IPS-18a (cell line): ENCODE data around the gene IFIH1.
A peak's percentile ranks its signal among the peaks of the same experiment; 100 is the strongest.

ENCODE experiments used
- H3K27ac ChIP-seq: one replicate; pipeline ENCODE4 v1.5.1; 2013; ENCODE audit warnings: low read length
- H3K27me3 ChIP-seq: one replicate; pipeline ENCODE4 v1.6.1; 2013; ENCODE audit warnings: mild to moderate bottlenecking, low read length; ENCODE audit not compliant: control insufficient read depth, insufficient read depth
- H3K36me3 ChIP-seq: one replicate; pipeline ENCODE4 v1.6.1; 2013; ENCODE audit warnings: low read depth, low read length; ENCODE audit not compliant: control insufficient read depth
- H3K4me1 ChIP-seq: one replicate; pipeline ENCODE4 v1.6.1; 2013; ENCODE audit warnings: low read depth, low read length; ENCODE audit not compliant: control insufficient read depth
- H3K4me3 ChIP-seq: one replicate; pipeline ENCODE4 v1.5.1; 2013; ENCODE audit warnings: low read length
- H3K9ac ChIP-seq: one replicate; pipeline ENCODE4 v1.6.1; 2013; ENCODE audit warnings: mild to moderate bottlenecking, low read length, moderate library complexity
- H3K9me3 ChIP-seq: one replicate; pipeline ENCODE4 v1.6.1; 2013; ENCODE audit warnings: low read depth, low read length; ENCODE audit not compliant: control insufficient read depth

Gene IFIH1

DNA sequence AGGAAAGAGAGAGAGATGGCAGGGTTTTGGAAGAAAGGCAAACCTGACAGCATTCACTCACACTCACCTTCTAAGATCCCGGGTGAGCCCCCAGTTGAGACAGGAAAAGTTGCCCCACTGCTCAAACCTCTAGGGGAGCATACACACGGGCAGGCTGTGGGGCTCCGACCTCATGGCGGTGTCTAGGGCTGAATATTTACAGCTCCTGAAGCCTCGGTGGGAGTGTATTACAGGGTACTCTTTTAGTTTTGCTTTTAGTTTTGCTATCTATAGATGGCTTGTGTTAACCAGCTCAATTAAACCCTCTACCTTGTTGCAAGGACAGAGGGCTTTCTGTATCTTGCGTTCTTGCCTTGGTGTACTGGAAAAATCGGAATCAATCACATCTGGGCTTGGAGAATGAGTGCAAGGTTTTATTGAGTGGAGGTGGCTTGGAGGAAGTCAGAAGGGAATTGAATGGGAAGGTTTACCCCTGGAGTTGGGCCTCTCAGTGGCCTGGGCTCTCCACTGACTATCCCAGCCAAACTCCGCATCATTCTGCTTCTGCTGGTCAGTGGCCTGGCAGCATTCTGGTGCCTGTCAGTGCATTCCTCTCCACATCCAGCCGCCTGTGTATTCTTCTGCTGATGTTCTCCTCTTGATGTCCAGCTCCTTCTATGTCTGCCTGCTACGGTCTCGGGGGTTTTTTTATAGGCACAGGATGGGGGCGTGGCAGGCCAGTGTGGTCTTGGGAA is 10.1 kb upstream of the IFIH1 start:
- H3K4me3 ChIP-seq: no peak overlapping the region
- no peak overlapping the region for H3K27ac ChIP-seq
- H3K9me3 ChIP-seq: no peaks in the 10 kb centered on the region
- no peak overlapping the region for H3K9ac ChIP-seq
- no peaks in the 10 kb centered on the region for H3K4me1 ChIP-seq
- H3K27me3 ChIP-seq: no peaks in the 10 kb centered on the region
- H3K36me3 ChIP-seq: no peaks in the 10 kb centered on the region

DNA sequence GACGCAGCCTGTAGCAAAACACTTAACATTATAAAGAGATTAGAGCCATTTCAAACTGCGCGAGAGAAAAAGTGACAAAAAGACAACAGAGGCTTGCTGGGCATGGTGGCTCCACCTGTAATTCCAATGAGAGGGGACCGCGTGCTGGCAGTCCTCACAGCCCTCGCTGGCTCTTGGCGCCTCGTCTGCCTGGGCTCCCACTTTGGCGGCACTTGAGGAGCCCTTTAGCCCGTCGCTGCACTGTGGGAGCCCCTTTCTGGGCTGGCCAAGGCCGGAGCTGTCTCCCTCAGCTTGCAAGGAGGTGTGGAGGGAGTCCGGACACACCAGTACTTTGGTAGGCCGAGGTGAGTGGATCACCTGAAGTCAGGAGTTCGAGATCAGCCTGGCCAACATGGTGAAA is 9.3 kb upstream of the IFIH1 start:
- no peaks in the 10 kb centered on the region for H3K36me3 ChIP-seq
- H3K27me3 ChIP-seq: no peaks in the 10 kb centered on the region
- no peak overlapping the region for H3K9ac ChIP-seq
- no peak overlapping the region for H3K27ac ChIP-seq
- no peak overlapping the region for H3K4me3 ChIP-seq
- no peaks in the 10 kb centered on the region for H3K4me1 ChIP-seq
- no peaks in the 10 kb centered on the region for H3K9me3 ChIP-seq

DNA sequence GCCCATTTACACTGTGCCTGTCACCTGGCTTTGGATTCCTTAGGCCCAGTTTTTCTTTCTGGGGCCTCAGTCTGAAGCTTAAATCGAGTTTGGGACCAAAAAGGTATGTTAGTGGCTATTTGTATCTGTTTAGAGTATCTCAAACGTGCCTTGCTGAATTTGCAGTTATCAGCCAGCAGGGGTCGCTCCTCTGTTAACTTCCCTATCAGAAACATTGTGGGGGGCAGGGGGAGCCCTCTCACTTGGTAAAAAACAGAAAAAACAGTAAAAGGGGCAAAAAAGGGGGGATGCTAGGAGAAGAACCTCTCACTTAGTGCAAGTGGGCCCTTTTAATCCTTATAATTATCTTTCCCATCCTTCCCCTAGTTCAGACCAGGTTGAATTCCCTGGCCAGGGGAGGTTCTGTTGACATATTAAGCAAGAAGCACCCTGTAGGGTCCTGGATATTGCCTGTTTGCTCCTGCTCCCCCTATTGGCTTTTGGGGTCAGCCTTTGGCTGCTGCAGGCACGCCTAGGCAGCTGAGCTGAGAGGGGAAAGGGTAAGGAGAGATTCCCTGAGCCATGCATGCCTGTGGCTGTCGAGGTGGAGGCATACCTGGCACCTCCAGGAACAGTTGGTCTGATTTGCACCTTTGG is 8.8 kb upstream of the IFIH1 start:
- Histone ChIP-seq H3K9ac (no peak overlapping the region), H3K27me3 (no peaks in the 10 kb centered on the region), H3K4me3 (no peak overlapping the region), H3K4me1 (no peaks in the 10 kb centered on the region), H3K27ac (no peak overlapping the region), H3K9me3 (no peaks in the 10 kb centered on the region), H3K36me3 (no peaks in the 10 kb centered on the region)

DNA sequence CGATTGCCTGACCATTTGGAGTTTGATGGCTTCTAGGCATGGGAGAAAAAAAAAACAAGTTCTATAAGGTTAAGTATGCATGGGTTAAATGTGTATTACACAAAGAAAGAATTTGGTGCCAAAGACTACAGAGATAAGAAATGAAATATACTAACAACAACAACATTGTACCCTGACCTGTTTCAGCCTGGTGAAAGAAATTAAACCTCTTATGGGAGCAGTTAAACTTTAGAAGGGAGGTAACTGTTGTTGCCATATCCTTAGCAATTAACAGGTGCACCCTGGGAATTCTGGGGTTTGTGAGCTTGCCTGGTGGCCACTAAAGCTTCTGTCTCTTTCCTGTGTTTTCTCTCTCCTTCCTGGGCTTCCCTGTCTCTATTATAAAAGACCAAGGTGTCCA is 6.5 kb upstream of the IFIH1 start:
- no peak overlapping the region for H3K27ac ChIP-seq
- H3K4me3 ChIP-seq: no peak overlapping the region
- H3K27me3 ChIP-seq: no peaks in the 10 kb centered on the region
- no peak overlapping the region for H3K9ac ChIP-seq
- no peaks in the 10 kb centered on the region for H3K36me3 ChIP-seq
- H3K4me1 ChIP-seq: peaks cover 10% of the 10 kb centered on the region
- H3K9me3 ChIP-seq: no peaks in the 10 kb centered on the region

DNA sequence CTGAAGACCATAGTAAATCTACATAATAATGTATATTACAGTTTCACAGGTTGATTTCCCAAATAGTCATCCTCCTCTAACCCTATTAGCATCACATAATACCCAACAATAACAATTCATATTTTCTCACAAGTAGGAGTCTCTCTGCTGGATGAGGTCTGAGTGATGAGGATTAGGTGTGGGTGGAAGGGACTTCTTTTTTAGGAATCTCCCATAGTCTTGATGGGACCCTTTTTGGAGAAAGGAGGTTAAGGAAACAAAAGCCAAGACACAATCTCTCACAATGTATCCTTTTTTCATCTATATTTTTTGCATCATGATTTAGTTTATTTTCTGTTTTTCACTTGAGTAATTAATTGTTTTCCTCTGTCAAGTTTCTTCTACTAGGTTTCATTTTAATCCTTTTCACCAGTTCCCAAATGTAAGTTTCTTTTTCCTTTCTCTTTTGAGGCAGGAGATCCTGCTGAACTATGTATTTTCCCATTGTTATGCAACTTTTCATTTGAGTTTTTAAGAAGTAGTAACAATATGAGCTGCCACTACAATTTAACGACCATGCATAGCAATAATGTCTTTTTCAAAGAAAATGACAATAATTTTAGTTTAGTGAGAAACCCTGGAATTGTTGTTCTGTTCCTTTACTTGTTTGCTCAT is 2.5 kb upstream of the IFIH1 start:
- Histone ChIP-seq H3K9ac (no peak overlapping the region), H3K36me3 (no peaks in the 10 kb centered on the region), H3K27me3 (peaks cover 26% of the 10 kb centered on the region), H3K9me3 (no peaks in the 10 kb centered on the region), H3K4me1 (peaks cover 15% of the 10 kb centered on the region), H3K27ac (no peak overlapping the region), H3K4me3 (no peak overlapping the region)

DNA sequence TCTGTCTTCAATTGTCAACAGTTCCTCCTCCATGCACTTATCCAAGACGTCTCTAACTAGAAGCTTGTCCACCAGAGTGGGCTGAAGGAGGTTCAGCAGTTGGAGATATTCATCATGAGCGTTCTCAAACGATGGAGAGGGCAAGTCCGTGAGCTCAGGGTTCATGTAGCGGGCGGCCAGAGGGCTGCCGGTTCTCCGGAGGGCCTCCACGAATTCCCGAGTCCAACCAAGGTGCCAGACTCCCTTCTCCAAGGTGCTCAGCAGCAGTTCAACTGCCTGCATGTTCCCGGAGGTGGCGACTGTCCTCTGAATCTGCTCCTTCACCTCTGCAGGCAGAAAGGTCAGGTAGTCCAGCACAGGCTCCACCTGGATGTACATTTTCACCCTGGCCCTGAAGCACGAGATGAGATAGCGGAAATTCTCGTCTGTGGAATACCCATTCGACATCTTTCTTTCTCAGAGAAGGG is 590 bp downstream of the IFIH1 start:
- no peak overlapping the region for H3K27ac ChIP-seq
- peaks cover 15% of the 10 kb centered on the region for H3K4me1 ChIP-seq
- H3K27me3 ChIP-seq: peaks cover 26% of the 10 kb centered on the region

DNA sequence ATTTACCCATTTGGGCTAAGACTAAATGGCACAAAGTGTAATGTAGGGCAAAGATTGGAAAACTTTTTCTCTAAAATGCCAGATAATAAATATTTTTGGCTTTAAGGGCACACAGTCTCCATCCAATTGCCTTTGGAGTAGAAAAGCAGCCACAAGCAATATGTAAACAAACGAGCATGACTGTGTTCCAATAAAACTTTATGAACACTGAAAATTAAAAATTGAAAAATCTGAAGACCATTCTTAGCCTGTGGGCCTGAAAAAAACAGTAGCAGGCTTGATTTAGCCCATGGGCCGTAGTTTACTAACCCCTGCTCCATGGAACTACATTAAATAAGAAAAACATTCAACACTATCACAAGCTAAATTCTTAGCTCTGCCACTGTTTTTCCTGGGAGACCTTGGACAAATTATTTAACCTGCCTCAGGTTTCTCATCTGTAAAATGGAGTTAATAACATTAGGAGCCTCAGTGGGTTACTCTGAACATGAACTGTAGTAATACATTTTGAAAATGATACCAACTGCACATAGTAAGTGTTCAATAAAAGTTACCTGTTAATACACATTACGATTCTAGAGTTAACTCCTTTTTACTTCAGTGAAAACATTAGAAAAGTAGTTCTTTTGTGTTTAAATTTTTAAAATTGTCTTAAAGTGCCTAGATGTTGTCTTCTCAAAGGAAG is 1.3 kb downstream of the IFIH1 start:
- Histone ChIP-seq H3K4me1 (peaks cover 15% of the 10 kb centered on the region), H3K27ac (no peak overlapping the region), H3K9ac (no peak overlapping the region)

More for the DNA sequence above, 590 bp downstream of the IFIH1 start:
- Histone ChIP-seq H3K9me3 (no peaks in the 10 kb centered on the region), H3K9ac (no peak overlapping the region), H3K4me3 (peak overlapping the region; percentile 72), H3K36me3 (no peaks in the 10 kb centered on the region)

DNA sequence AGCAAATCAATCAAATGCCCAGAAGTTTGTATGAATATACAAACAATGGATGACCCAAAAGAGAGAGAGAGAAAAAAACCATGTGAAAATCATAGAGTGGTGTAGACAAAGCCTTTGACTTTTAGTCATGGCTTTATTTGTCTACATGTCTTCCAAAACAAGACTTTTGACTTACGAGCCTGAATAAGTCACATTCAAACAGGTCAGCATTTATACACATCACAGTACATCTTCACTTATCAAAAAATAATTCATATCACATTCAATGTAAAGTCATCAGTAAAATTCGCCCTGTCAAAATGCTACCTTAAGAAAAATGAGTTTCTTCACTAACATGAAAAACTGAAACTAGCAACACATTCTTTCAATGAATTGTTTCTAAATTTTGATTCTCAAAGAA is 1.9 kb downstream of the IFIH1 start:
- no peak overlapping the region for H3K4me3 ChIP-seq
- H3K9me3 ChIP-seq: no peaks in the 10 kb centered on the region
- peaks cover 15% of the 10 kb centered on the region for H3K4me1 ChIP-seq
- H3K36me3 ChIP-seq: no peaks in the 10 kb centered on the region
- no peak overlapping the region for H3K9ac ChIP-seq
- H3K27me3 ChIP-seq: peaks cover 26% of the 10 kb centered on the region
- no peak overlapping the region for H3K27ac ChIP-seq

More for the DNA sequence above, 1.3 kb downstream of the IFIH1 start:
- no peaks in the 10 kb centered on the region for H3K36me3 ChIP-seq
- peaks cover 26% of the 10 kb centered on the region for H3K27me3 ChIP-seq
- no peaks in the 10 kb centered on the region for H3K9me3 ChIP-seq
- H3K4me3 ChIP-seq: peak overlapping the region; percentile 72

DNA sequence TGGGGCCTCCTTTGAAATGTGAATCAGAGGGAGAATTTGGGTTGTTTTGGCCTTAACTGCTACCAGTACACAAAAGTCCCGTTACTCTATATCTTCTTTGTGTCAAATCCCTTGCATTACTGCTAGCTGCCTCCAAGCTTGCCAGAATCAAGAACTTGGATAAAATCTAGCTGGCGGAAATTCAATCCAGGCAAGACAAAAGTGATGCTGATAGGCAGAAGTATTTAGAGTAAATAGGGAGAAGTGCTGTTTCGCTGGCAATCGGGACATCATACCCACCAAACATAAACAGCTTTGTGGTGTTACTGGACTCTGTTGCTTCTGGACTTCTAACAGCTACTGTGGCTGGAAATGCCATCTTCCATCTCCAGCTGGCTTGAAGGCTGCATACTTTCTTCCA is 2.5 kb downstream of the IFIH1 start:
- no peaks in the 10 kb centered on the region for H3K36me3 ChIP-seq
- no peaks in the 10 kb centered on the region for H3K9me3 ChIP-seq
- H3K4me1 ChIP-seq: peaks cover 8% of the 10 kb centered on the region
- peaks cover 26% of the 10 kb centered on the region for H3K27me3 ChIP-seq
- no peak overlapping the region for H3K4me3 ChIP-seq
- H3K9ac ChIP-seq: no peak overlapping the region
- H3K27ac ChIP-seq: no peak overlapping the region

DNA sequence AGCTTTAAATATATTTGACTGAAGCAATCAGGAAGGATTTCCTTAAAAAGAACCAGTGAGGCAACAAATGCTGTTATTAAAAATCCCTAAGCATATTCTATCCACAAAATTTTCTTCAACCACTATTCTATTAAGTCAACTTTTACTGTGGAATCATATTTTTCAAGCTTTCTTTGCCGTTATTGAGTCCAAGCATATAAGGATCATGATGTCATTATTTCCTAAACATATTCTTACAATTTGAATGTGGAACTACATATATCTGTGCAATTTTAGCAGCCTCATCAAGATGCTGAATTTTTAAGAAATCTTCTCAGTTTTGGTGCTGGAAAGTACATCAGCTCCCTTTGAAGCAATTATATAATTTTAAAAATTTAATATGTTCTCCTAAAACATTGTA is 5.6 kb downstream of the IFIH1 start:
- H3K9me3 ChIP-seq: no peaks in the 10 kb centered on the region
- no peaks in the 10 kb centered on the region for H3K4me1 ChIP-seq
- no peak overlapping the region for H3K27ac ChIP-seq
- H3K4me3 ChIP-seq: no peak overlapping the region
- peaks cover 9% of the 10 kb centered on the region for H3K27me3 ChIP-seq
- no peak overlapping the region for H3K9ac ChIP-seq
- no peaks in the 10 kb centered on the region for H3K36me3 ChIP-seq

DNA sequence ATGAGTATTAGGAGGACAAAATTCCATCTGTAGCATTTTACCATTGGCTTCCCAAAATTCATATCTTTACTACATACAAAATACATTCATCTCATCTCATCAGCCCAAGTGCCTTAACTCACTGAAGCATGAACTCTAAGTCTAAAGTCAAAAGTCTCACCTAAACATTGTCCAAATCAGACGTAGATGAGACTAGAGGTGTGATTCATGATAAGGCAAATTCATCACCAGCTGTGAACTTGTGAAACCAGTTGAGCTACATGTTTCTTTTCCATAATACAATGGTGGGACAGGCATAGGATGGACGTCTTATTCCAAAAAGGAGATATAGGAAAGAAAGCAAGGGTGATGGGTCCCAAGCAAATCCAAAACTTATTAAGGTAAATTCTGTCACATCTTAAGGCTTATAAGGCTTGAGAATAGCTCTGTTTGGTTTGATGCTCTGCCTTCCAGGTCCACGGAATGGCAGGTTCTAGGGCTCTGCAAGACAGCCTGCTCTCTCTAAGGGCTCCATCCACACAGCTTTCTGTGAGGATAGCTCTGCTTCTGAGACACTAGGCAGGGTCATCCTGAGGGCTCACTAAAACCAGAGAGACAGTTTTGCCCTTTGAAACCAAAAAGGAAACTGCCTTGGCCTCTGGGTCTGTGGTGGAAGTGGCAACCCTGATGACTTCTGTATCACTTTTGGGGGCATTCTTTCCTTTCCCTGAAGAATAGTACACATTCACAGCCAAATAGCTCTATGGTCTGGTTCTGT is 9.6 kb downstream of the IFIH1 start:
- no peak overlapping the region for H3K4me3 ChIP-seq
- no peaks in the 10 kb centered on the region for H3K27me3 ChIP-seq
- H3K9ac ChIP-seq: no peak overlapping the region
- H3K27ac ChIP-seq: no peak overlapping the region
- H3K4me1 ChIP-seq: no peaks in the 10 kb centered on the region
- H3K36me3 ChIP-seq: no peaks in the 10 kb centered on the region
- no peaks in the 10 kb centered on the region for H3K9me3 ChIP-seq
